ENCODE measurements around the gene KRTAP5-11. TPM values are rescaled to one million over a fixed set of nuclear protein-coding genes. Genes with fewer than 3 reads are reported as not detected.
"Not testable (repeated sequence)": the region's sequence is repeated elsewhere in the genome, so short reads cannot be mapped to it uniquely, and the experiment has no call there.

Gene KRTAP5-11
- total and polyA plus RNA-seq, 2 donors (not counting 3 experiments of a cell fraction or from before 2014, with no cell fraction given) = not detected

GRCh38 chr11:71615003-71615402, 32.3 kb upstream of the KRTAP5-11 start:
- H3K4me1 ChIP-seq (ENCODE audit: control insufficient read depth, extremely low read depth, insufficient read depth, low read length); POLR2A ChIA-PET; H2AFZ ChIP-seq (ENCODE audit: low read depth, low read length); DNase-seq (ENCODE audit: low read depth, low spot score); H3K4me3 ChIP-seq (replicated peaks in 1 of 3; ENCODE audit: insufficient read depth in 1 of 3, low read depth in 1 of 3, low read length in 3 of 3); BruUV-seq (replicated peaks); H3K27ac ChIP-seq (ENCODE audit: insufficient read depth, low read depth, low read length); H3K9ac ChIP-seq (replicated peaks; ENCODE audit: extremely low read depth, insufficient read depth, low read length); H4K20me1 ChIP-seq (replicated peaks; ENCODE audit: control insufficient read depth, extremely low read depth, insufficient read depth, low read length); H3K4me2 ChIP-seq (ENCODE audit: insufficient read depth, low read length); H3K9me1 ChIP-seq (replicated peaks; ENCODE audit: control insufficient read depth, extremely low read depth, insufficient read depth, low read length); H3K9me3 ChIP-seq (replicated peaks; ENCODE audit: control insufficient read depth, insufficient read depth, low read length); H3K79me2 ChIP-seq (ENCODE audit: control insufficient read depth, insufficient read depth, low read length); dilution Hi-C loops (cut with MboI; ENCODE audit: extremely low pct_ligation_motif_present, low sequenced_read_pairs); FAIRE-seq; intact Hi-C loops (cut with micrococcal nuclease); H3K36me3 ChIP-seq (ENCODE audit: control insufficient read depth in 2 of 2, extremely low read depth in 1 of 2, insufficient read depth in 2 of 2, low read length in 2 of 2); CTCF ChIA-PET; H3K27me3 ChIP-seq (ENCODE audit: control insufficient read depth in 2 of 2, insufficient read depth in 2 of 2, low read length in 2 of 2): not testable (repeated sequence)

GRCh38 chr11:71614366-71614917, 31.8 kb upstream of the KRTAP5-11 start:
- H3K9me3 ChIP-seq (replicated peaks; ENCODE audit: control insufficient read depth, insufficient read depth, low read length); DNase-seq (ENCODE audit: low read depth, low spot score); H3K4me3 ChIP-seq (replicated peaks in 1 of 3; ENCODE audit: insufficient read depth in 1 of 3, low read depth in 1 of 3, low read length in 3 of 3); H4K20me1 ChIP-seq (replicated peaks; ENCODE audit: control insufficient read depth, extremely low read depth, insufficient read depth, low read length); POLR2A ChIA-PET; H3K4me1 ChIP-seq (ENCODE audit: control insufficient read depth, extremely low read depth, insufficient read depth, low read length); H3K9ac ChIP-seq (replicated peaks; ENCODE audit: extremely low read depth, insufficient read depth, low read length); H3K36me3 ChIP-seq (ENCODE audit: control insufficient read depth in 2 of 2, extremely low read depth in 1 of 2, insufficient read depth in 2 of 2, low read length in 2 of 2); intact Hi-C loops (cut with micrococcal nuclease); CTCF ChIA-PET; BruUV-seq (replicated peaks); H3K4me2 ChIP-seq (ENCODE audit: insufficient read depth, low read length); H3K27me3 ChIP-seq (ENCODE audit: control insufficient read depth in 2 of 2, insufficient read depth in 2 of 2, low read length in 2 of 2); H2AFZ ChIP-seq (ENCODE audit: low read depth, low read length); dilution Hi-C loops (cut with MboI; ENCODE audit: extremely low pct_ligation_motif_present, low sequenced_read_pairs); H3K27ac ChIP-seq (ENCODE audit: insufficient read depth, low read depth, low read length); H3K9me1 ChIP-seq (replicated peaks; ENCODE audit: control insufficient read depth, extremely low read depth, insufficient read depth, low read length); FAIRE-seq; H3K79me2 ChIP-seq (ENCODE audit: control insufficient read depth, insufficient read depth, low read length): not testable (repeated sequence)

GRCh38 chr11:71613931-71614330, 31.3 kb upstream of the KRTAP5-11 start:
- DNase-seq (ENCODE audit: low read depth, low spot score); H3K36me3 ChIP-seq (ENCODE audit: control insufficient read depth in 2 of 2, extremely low read depth in 1 of 2, insufficient read depth in 2 of 2, low read length in 2 of 2); BruUV-seq (replicated peaks); CTCF ChIA-PET; dilution Hi-C loops (cut with MboI; ENCODE audit: extremely low pct_ligation_motif_present, low sequenced_read_pairs); H3K9me1 ChIP-seq (replicated peaks; ENCODE audit: control insufficient read depth, extremely low read depth, insufficient read depth, low read length); POLR2A ChIA-PET; intact Hi-C loops (cut with micrococcal nuclease); H3K27ac ChIP-seq (ENCODE audit: insufficient read depth, low read depth, low read length); H3K79me2 ChIP-seq (ENCODE audit: control insufficient read depth, insufficient read depth, low read length); H2AFZ ChIP-seq (ENCODE audit: low read depth, low read length); H3K9ac ChIP-seq (replicated peaks; ENCODE audit: extremely low read depth, insufficient read depth, low read length); H3K9me3 ChIP-seq (replicated peaks; ENCODE audit: control insufficient read depth, insufficient read depth, low read length); FAIRE-seq; H3K27me3 ChIP-seq (ENCODE audit: control insufficient read depth in 2 of 2, insufficient read depth in 2 of 2, low read length in 2 of 2); H3K4me3 ChIP-seq (replicated peaks in 1 of 3; ENCODE audit: insufficient read depth in 1 of 3, low read depth in 1 of 3, low read length in 3 of 3); H3K4me2 ChIP-seq (ENCODE audit: insufficient read depth, low read length); H3K4me1 ChIP-seq (ENCODE audit: control insufficient read depth, extremely low read depth, insufficient read depth, low read length); H4K20me1 ChIP-seq (replicated peaks; ENCODE audit: control insufficient read depth, extremely low read depth, insufficient read depth, low read length): not testable (repeated sequence)

- H3K79me2 ChIP-seq (ENCODE audit: control insufficient read depth, insufficient read depth, low read length); H3K9me1 ChIP-seq (replicated peaks; ENCODE audit: control insufficient read depth, extremely low read depth, insufficient read depth, low read length); CTCF ChIA-PET; H3K4me3 ChIP-seq (replicated peaks in 1 of 3; ENCODE audit: insufficient read depth in 1 of 3, low read depth in 1 of 3, low read length in 3 of 3); dilution Hi-C loops (cut with MboI; ENCODE audit: extremely low pct_ligation_motif_present, low sequenced_read_pairs); H3K36me3 ChIP-seq (ENCODE audit: control insufficient read depth in 2 of 2, extremely low read depth in 1 of 2, insufficient read depth in 2 of 2, low read length in 2 of 2); FAIRE-seq; intact Hi-C loops (cut with micrococcal nuclease); H3K4me1 ChIP-seq (ENCODE audit: control insufficient read depth, extremely low read depth, insufficient read depth, low read length); DNase-seq (ENCODE audit: low read depth, low spot score); BruUV-seq (replicated peaks); H3K27ac ChIP-seq (ENCODE audit: insufficient read depth, low read depth, low read length); H3K27me3 ChIP-seq (ENCODE audit: control insufficient read depth in 2 of 2, insufficient read depth in 2 of 2, low read length in 2 of 2); H3K9ac ChIP-seq (replicated peaks; ENCODE audit: extremely low read depth, insufficient read depth, low read length); H3K4me2 ChIP-seq (ENCODE audit: insufficient read depth, low read length); H2AFZ ChIP-seq (ENCODE audit: low read depth, low read length); H3K9me3 ChIP-seq (replicated peaks; ENCODE audit: control insufficient read depth, insufficient read depth, low read length); POLR2A ChIA-PET; H4K20me1 ChIP-seq (replicated peaks; ENCODE audit: control insufficient read depth, extremely low read depth, insufficient read depth, low read length): not testable (repeated sequence)
Observed at GRCh38 chr11:71611218-71611910, 28.7 kb upstream of the KRTAP5-11 start.
